ENCODE data around the gene TSSC4. TPM values are rescaled to one million over a fixed set of nuclear protein-coding genes. Genes with fewer than 3 reads are reported as not detected.
"Not testable (repeated sequence)": the region's sequence is repeated elsewhere in the genome, so short reads cannot be mapped to it uniquely, and the experiment has no call there.

TSSC4 gene
- 10 to 100 TPM; 48.4 to 52.1 TPM for total RNA-seq

DNA sequence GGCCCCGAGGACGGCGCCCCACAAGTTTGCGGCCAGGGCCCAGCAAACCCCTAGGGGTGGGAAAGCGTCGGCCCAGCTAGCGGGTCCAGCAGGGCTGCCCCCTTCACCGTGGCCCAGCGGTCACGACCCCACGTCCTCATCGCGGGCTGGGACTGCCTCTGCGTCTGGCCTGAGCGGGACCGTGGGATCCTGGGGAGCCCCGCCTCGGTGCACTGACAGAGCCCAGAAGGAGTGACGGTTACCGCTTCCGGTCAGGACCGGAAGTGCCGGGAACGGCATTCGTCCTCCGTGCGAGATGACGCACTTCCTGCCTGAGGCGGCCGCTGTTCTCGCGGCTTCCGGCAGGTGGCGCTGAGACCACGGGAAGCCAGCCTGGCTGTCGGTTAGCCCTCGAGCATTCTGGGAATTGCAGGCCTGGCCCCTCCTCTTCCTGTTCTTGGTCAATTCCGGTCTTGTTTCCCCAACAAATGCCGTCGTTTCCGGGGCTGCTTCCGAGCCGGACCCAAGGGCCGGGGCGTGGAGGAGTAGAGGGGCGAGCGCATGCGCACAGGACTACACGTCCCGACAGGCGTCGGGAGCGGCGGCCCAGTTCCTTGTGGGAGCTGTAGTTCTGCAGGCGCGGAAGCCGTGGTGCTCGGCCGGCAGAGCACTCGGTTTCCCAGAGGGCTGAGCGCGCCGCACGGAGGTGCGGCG, at the start of gene TSSC4:
TSS of gene TSSC4 (plus strand) at position 682 of the 693 bp plus-strand sequence. CDS start 1,884 bp downstream, outside the sequence.
- Mint-ChIP-seq H3K27ac (peak within 1 kb of the TSS; percentile 87), H3K27me3 (no peaks in the 10 kb centered on the region), H3K4me1 (peaks cover 16% of the 10 kb centered on the region), H3K4me3 (peak within 1 kb of the TSS; percentile 79), H3K9me3 (ENCODE audit: low read depth) (no peaks in the 10 kb centered on the region), H3K36me3 (peaks cover 5% of the 10 kb centered on the region)
- DNase-seq, result peak; percentile 100
- CTCF ChIA-PET, result interaction anchor here (0.7 to 8.9 kb wide), 14 partner anchors 9 to 492 kb away, joined by 3 to 109 read pairs (median 5); partner anchors contain the start of genes C11orf21, CD81 and TSPAN32
- peak; percentile 85 for ATAC-seq

DNA sequence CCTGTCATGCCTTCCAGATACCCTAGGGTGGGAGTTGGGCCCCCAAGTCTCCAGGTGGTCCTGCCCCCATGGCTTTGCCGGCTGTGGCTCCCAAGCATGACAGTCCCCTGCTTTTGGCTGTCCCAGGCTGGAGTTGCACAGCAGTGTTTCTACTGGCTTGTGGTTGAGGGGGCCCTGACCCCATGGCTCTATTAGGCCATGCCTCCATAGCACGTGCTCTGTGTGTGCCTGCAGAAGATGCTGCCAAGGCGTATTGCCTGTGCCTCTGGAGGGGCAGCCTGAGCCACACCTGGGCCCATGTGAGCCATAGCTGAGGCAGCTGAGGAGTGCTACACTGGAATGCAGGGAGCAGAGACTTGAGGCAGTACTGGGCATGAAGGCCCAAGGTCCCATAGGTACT, 48.8 kb upstream of the TSSC4 start:
- no peaks in the 10 kb centered on the region for H3K4me1 Mint-ChIP-seq
- DNase-seq, result no peak
- H3K27ac Mint-ChIP-seq, result no peak overlapping the region
- H3K4me3 Mint-ChIP-seq, result no peak overlapping the region
- no peaks in the 10 kb centered on the region for H3K27me3 Mint-ChIP-seq
- peaks cover 2% of the 10 kb centered on the region for H3K9me3 Mint-ChIP-seq (ENCODE audit: low read depth)
- ATAC-seq, result no peak
- H3K36me3 Mint-ChIP-seq, result no peaks in the 10 kb centered on the region
- CTCF ChIA-PET, result no interaction called here

DNA sequence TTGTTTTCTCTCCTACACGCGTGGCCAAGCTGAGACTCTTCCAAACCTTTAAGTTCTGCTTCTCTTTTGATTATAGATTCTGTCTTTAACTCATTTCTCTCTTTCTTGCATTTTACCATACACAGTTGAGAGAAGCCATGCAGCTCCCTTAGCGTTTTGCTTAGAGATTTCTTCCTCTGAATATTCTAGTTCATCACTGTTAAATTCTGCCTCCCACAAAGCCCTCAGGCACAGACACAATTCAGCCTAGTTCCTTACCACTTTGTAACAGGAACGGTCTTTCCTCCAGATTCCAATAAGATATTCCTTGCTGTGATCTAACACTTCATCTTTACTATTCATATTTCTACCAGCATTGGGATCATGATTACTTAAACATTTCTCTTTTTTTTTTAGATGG, 48.1 kb upstream of the TSSC4 start:
- H3K4me3 Mint-ChIP-seq, result no peak overlapping the region
- ATAC-seq (no peak), DNase-seq (no peak)
- no peaks in the 10 kb centered on the region for H3K4me1 Mint-ChIP-seq
- peaks cover 2% of the 10 kb centered on the region for H3K9me3 Mint-ChIP-seq (ENCODE audit: low read depth)
- CTCF ChIA-PET, result no interaction called here
- no peaks in the 10 kb centered on the region for H3K27me3 Mint-ChIP-seq
- H3K27ac Mint-ChIP-seq, result no peak overlapping the region
- no peaks in the 10 kb centered on the region for H3K36me3 Mint-ChIP-seq

- no peaks in the 10 kb centered on the region for H3K4me1 Mint-ChIP-seq
- ATAC-seq (no peak), DNase-seq (no peak)
- H3K36me3 Mint-ChIP-seq, result no peaks in the 10 kb centered on the region
- CTCF ChIA-PET, result no interaction called here
- no peaks in the 10 kb centered on the region for H3K27me3 Mint-ChIP-seq
- no peak overlapping the region for H3K4me3 Mint-ChIP-seq
- H3K27ac Mint-ChIP-seq, result no peak overlapping the region
- no peaks in the 10 kb centered on the region for H3K9me3 Mint-ChIP-seq (ENCODE audit: low read depth)
These were observed 45.4 kb upstream of the TSSC4 start for GRCh38 chr11:2355000-2355644.

DNA sequence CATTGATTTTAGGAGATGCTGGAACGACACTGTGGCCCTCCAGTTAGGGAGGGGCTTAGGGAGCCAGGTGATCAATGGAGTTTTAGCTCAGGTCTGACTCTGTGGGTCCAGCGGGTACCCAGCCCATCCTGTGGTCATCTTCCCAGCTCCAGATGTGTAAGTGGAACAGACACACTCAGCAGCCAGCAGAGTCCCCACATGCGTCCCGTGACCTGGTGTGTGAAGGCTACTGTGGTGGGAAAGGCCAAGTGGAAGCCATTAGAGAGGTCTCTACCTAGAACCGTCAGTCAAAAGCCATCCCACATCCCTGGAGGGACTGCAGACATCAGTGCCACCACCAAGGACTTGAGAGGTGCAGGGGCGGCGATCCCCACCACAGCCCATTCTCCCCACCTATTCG, 43.3 kb upstream of the TSSC4 start:
- CTCF ChIA-PET, result interaction anchor here (1.1 kb wide), 1 partner anchor 63 kb away, joined by 3 read pairs; no protein-coding TSS in a partner anchor
- no peaks in the 10 kb centered on the region for H3K36me3 Mint-ChIP-seq
- H3K27me3 Mint-ChIP-seq, result no peaks in the 10 kb centered on the region
- H3K4me3 Mint-ChIP-seq, result no peak overlapping the region
- ATAC-seq (peak; percentile 16), DNase-seq (no peak)
- H3K4me1 Mint-ChIP-seq, result no peaks in the 10 kb centered on the region
- no peak overlapping the region for H3K27ac Mint-ChIP-seq
- H3K9me3 Mint-ChIP-seq (ENCODE audit: low read depth), result no peaks in the 10 kb centered on the region

GRCh38 chr11:2357651-2358050, 42.9 kb upstream of the TSSC4 start:
- CTCF ChIA-PET, result interaction anchor here (1.1 kb wide), 1 partner anchor 62 kb away, joined by 3 read pairs; no protein-coding TSS in a partner anchor
- H3K4me3 Mint-ChIP-seq; H3K4me1 Mint-ChIP-seq; H3K27ac Mint-ChIP-seq; ATAC-seq; H3K36me3 Mint-ChIP-seq; DNase-seq; H3K9me3 Mint-ChIP-seq (ENCODE audit: low read depth); H3K27me3 Mint-ChIP-seq: not testable (repeated sequence)

DNA sequence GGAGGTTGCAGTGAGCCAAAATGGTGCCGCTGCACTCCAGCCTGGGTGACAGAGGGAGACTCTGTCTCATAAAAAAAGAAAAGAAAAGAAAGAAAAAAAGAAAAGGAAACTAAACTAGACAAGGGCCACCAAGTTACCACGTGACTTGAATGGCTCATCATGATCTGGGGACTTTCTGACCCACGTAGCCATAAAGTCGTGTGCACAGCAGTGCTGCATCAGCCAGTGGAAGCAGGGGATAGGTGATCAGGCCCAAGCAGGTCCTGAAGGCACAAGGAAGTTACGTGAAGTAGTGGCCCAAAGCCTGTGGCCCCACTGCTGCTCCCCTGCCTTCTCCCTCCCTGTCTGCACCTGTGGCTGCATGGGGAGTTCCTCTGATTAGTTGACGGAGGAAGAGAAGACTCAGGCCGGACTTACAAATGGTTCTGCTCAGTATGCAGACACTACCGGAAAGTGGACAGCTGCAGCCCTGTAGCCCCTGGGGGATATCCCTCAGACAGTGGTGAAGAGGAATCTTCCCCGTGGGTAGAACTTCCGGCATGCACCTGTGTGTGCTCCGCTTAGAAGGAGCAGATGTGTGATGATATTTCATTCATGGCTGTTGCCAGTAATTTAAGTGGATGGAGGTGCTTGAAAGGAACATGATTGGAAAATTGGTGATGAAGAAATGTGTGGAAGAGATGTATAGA, 41.7 kb upstream of the TSSC4 start:
- Mint-ChIP-seq H3K9me3 (ENCODE audit: low read depth) (no peaks in the 10 kb centered on the region), H3K4me3 (no peak overlapping the region), H3K36me3 (no peaks in the 10 kb centered on the region), H3K4me1 (no peaks in the 10 kb centered on the region), H3K27me3 (no peaks in the 10 kb centered on the region), H3K27ac (no peak overlapping the region)
- CTCF ChIA-PET, result no interaction called here
- DNase-seq, result no peak
- no peak for ATAC-seq

DNA sequence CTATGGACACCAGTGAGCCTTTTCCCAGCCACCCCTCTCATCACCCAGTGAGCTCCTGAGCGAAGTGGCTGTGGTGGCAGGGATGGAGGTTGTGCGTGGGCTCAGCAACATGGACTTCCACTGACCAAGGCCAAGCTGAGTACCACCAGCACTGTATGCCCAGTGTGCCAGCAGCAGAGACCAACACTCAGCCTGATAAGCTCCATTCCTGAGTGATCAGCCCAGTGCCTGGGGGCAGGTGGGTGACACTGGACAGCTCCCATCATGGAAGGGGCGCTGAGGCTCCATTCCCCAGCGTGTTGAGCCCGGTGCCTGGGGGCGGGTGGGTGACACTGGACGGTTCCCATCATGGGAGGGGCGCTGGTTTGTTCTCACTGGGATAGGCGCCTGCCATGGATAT, 41.0 kb upstream of the TSSC4 start:
- no peaks in the 10 kb centered on the region for H3K27me3 Mint-ChIP-seq
- CTCF ChIA-PET, result no interaction called here
- no peaks in the 10 kb centered on the region for H3K36me3 Mint-ChIP-seq
- no peak overlapping the region for H3K4me3 Mint-ChIP-seq
- no peak overlapping the region for H3K27ac Mint-ChIP-seq
- H3K4me1 Mint-ChIP-seq, result no peaks in the 10 kb centered on the region
- no peaks in the 10 kb centered on the region for H3K9me3 Mint-ChIP-seq (ENCODE audit: low read depth)
- DNase-seq (no peak), ATAC-seq (no peak)

GRCh38 chr11:2360081-2360642, 40.4 kb upstream of the TSSC4 start:
- Mint-ChIP-seq H3K4me1 (no peaks in the 10 kb centered on the region), H3K36me3 (no peaks in the 10 kb centered on the region), H3K27me3 (no peaks in the 10 kb centered on the region), H3K27ac (no peak overlapping the region), H3K9me3 (ENCODE audit: low read depth) (no peaks in the 10 kb centered on the region), H3K4me3 (no peak overlapping the region)
- ATAC-seq (no peak), DNase-seq (no peak)
- CTCF ChIA-PET, result no interaction called here

- Mint-ChIP-seq H3K9me3 (ENCODE audit: low read depth) (no peaks in the 10 kb centered on the region), H3K4me3 (no peak overlapping the region), H3K27me3 (no peaks in the 10 kb centered on the region), H3K4me1 (no peaks in the 10 kb centered on the region), H3K36me3 (no peaks in the 10 kb centered on the region), H3K27ac (no peak overlapping the region)
- CTCF ChIA-PET, result no interaction called here
- ATAC-seq (no peak), DNase-seq (no peak)
These were observed 39.0 kb upstream of the TSSC4 start for GRCh38 chr11:2361565-2361964.

DNA sequence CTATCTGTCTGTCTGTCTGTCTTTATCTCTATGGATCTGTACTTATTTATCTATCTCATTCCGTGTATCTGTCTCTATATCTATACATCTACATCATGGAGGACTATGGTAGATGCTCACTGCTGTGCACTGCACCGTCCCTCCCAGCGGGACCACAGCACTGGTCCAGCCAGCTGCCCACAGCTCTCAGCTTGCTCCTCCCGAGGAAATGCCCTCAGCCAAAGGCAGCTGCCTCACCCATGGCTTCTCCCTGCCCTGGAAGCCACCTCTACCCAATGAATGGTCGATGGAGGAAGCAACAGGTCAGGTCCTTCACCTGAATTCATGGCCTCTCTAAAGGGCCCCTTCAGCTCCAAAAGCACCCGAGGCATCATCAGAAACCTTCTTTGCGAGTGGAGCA, 38.1 kb upstream of the TSSC4 start:
- Mint-ChIP-seq H3K4me3 (no peak overlapping the region), H3K36me3 (no peaks in the 10 kb centered on the region)

DNA sequence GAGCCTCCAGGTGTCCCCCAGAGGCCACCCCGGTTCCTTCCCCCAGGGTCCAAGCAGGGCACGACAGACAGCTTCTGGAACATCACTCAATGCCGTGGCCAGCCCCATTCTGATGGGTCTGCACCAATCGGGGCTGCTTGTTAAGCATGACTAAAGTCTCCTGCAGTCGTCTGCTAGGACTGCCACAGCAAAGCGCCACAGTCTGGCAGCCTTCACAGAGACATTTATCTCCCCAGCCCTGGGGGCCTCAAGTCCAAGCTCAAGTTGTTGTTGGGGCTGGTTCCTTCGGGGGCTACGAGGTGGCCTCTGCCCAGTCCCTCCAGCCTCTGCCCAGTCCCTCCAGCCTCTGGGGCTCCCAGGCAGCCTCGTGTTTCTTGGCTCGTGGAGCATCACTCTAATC, 37.4 kb upstream of the TSSC4 start:
- Mint-ChIP-seq H3K36me3 (no peaks in the 10 kb centered on the region), H3K4me3 (no peak overlapping the region), H3K27me3 (no peaks in the 10 kb centered on the region), H3K27ac (no peak overlapping the region), H3K4me1 (no peaks in the 10 kb centered on the region), H3K9me3 (ENCODE audit: low read depth) (no peaks in the 10 kb centered on the region)
- no peak for ATAC-seq
- DNase-seq, result no peak
- CTCF ChIA-PET, result no interaction called here

More for the DNA sequence above, 38.1 kb upstream of the TSSC4 start:
- no peak overlapping the region for H3K27ac Mint-ChIP-seq
- DNase-seq (no peak), ATAC-seq (no peak)
- no peaks in the 10 kb centered on the region for H3K9me3 Mint-ChIP-seq (ENCODE audit: low read depth)
- no peaks in the 10 kb centered on the region for H3K27me3 Mint-ChIP-seq
- CTCF ChIA-PET, result no interaction called here
- H3K4me1 Mint-ChIP-seq, result no peaks in the 10 kb centered on the region

DNA sequence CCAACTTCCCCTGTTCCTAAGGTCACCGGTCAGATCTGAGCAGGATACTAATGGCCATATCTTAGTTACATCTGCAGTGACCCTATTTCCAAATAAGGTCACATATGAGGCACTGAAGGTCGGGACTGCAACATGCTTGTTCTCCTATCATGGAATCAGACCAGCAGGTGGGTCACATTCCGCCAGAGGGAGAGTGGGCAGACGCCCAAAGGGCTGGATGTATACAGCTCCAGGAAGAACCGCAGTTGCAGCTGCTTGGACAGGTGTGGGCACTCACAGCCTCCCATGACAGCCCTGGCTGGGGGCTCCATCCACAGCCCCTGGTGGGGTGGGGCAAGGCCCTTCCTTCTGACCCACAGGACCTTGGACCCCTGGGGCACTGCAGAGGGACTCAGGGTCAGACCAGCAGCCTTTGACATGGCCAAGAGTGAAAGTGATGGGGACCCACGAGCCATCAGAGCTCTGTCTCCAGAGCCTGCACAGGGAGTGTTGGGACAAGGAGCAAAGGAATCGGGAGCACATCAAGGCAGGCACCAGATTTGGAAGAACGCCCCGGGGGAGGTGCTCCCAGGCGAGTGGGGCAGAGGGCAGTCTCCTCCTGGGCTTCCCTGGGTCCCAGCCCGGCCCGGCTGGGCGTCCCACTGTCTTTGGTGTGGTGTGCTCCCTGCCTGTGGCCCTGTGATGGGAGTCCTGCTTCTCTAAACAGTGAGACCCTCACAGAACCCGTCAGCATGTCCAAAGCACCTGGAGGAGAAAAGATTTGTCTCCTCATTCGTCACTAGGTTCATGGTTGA, 36.8 kb upstream of the TSSC4 start:
- DNase-seq, result no peak
- no peaks in the 10 kb centered on the region for H3K27me3 Mint-ChIP-seq
- H3K36me3 Mint-ChIP-seq, result no peaks in the 10 kb centered on the region
- no peaks in the 10 kb centered on the region for H3K4me1 Mint-ChIP-seq
- no peak overlapping the region for H3K4me3 Mint-ChIP-seq
- no peak overlapping the region for H3K27ac Mint-ChIP-seq
- no peak for ATAC-seq
- CTCF ChIA-PET, result no interaction called here
- H3K9me3 Mint-ChIP-seq (ENCODE audit: low read depth), result no peaks in the 10 kb centered on the region
